ENCODE measurements around the gene RABGAP1L.

DNA sequence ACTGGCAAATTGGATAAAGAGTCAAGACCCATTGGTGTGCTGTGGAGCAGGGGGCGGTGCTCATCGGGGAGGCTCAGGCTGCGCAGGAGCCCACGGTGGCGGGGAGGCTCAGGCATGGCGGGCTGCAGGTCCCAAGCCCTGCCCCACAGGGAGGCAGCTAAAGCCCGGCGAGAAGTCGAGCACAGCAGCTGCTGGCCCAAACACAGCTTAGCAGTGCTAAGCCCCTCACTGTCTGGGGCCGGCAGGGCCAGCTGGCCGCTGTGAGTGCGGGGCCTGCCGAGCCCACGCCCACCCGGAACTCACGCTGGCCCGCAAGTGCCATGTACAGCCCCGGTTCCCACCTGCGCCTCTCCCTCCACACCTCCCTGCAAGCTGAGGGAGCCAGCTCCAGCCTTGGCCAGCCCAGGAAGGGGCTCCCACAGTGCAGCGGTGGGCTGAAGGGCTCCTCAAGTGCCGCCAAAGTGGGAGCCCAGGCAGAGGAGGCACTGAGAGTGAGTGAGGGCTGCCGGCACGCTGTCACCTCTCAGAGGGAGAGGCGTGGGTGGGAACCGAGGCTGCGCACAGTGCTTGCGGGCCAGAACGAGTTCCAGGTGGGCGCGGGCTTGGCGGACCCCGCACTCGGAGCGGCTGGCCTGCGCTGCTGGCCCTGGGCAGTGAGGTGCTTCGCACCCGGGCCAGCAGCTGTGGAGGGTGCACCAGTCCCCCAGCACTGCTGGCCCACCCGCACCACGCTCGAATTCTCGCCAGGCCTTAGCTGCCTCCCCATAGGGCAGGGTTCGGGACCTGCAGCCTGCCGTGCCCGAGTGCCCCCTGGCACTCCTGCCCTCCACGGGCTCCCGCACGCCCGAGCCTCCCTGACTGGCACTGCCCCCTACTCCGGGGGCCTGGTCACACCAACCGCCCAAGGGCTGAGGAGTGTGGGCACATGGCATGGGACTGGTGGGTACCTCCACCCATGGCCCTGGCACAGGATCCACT, 551.8 kb downstream of the RABGAP1L start:
- no peak for TF ChIP-seq POLR2A (IDR thresholded peaks at IDR 0.05)
- TF ChIP-seq, protein P1, sequence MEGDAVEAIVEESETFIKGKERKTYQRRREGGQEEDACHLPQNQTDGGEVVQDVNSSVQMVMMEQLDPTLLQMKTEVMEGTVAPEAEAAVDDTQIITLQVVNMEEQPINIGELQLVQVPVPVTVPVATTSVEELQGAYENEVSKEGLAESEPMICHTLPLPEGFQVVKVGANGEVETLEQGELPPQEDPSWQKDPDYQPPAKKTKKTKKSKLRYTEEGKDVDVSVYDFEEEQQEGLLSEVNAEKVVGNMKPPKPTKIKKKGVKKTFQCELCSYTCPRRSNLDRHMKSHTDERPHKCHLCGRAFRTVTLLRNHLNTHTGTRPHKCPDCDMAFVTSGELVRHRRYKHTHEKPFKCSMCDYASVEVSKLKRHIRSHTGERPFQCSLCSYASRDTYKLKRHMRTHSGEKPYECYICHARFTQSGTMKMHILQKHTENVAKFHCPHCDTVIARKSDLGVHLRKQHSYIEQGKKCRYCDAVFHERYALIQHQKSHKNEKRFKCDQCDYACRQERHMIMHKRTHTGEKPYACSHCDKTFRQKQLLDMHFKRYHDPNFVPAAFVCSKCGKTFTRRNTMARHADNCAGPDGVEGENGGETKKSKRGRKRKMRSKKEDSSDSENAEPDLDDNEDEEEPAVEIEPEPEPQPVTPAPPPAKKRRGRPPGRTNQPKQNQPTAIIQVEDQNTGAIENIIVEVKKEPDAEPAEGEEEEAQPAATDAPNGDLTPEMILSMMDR (IDR thresholded peaks at IDR 0.05 in 8 of 11, conservative IDR thresholded peaks at IDR 0.05 in 3 of 11): no peak

Data from spleen (tissue), 7 donors.